Measurements from ENCODE around the gene C15orf62. TPM values are rescaled to one million over a fixed set of nuclear protein-coding genes. Genes with fewer than 3 reads are reported as not detected.

C15orf62 gene
- polyA plus RNA-seq, 1 donor from 2014 or later, result not detected

GRCh38 chr15:40755812-40756208 is 14.0 kb upstream of the C15orf62 start:
- Histone ChIP-seq H3K9me3 (ENCODE audit: low read length) (no peaks in the 10 kb centered on the region), H3K27me3 (ENCODE audit: insufficient read depth, low read depth, low read length) (no peaks in the 10 kb centered on the region), H3F3A (ENCODE audit: insufficient read depth, low read length, poor library complexity, severe bottlenecking) (no peaks in the 10 kb centered on the region), H3K27ac (ENCODE audit: low read length) (no peak overlapping the region), H3K36me3 (ENCODE audit: insufficient read depth, low read length) (no peaks in the 10 kb centered on the region), H3K4me3 (ENCODE audit: low read length) (peak overlapping the region; percentile 76), H2AFZ (ENCODE audit: low read depth, low read length) (peak overlapping the region; percentile 22), H3K9ac (ENCODE audit: low read length) (peak overlapping the region; percentile 81), H4K20me1 (ENCODE audit: insufficient read depth) (no peaks in the 10 kb centered on the region), H3K9me2 (ENCODE audit: insufficient read depth, low read length) (no peaks in the 10 kb centered on the region), H3K79me2 (replicated peaks; ENCODE audit: insufficient read depth, low read length) (peaks cover 12% of the 10 kb centered on the region), H3K4me2 (ENCODE audit: low read length) (no peak overlapping the region)
- TF ChIP-seq MXI1 (conservative IDR thresholded peaks at IDR 0.05; ENCODE audit: poor library complexity, severe bottlenecking) (no peak), REST (IDR thresholded peaks at IDR 0.05; ENCODE audit: borderline replicate concordance) (no peak)

- H3K9ac ChIP-seq (ENCODE audit: low read length), result no peak overlapping the region
- no peaks in the 10 kb centered on the region for H3F3A ChIP-seq (ENCODE audit: insufficient read depth, low read length, poor library complexity, severe bottlenecking)
- no peak overlapping the region for H3K4me3 ChIP-seq (ENCODE audit: low read length)
- no peak overlapping the region for H3K4me2 ChIP-seq (ENCODE audit: low read length)
- H3K27ac ChIP-seq (ENCODE audit: low read length), result no peak overlapping the region
- no peaks in the 10 kb centered on the region for H3K9me2 ChIP-seq (ENCODE audit: insufficient read depth, low read length)
- H4K20me1 ChIP-seq (ENCODE audit: insufficient read depth), result no peaks in the 10 kb centered on the region
- H3K36me3 ChIP-seq (ENCODE audit: insufficient read depth, low read length), result no peaks in the 10 kb centered on the region
- no peaks in the 10 kb centered on the region for H3K27me3 ChIP-seq (ENCODE audit: insufficient read depth, low read depth, low read length)
- H2AFZ ChIP-seq (ENCODE audit: low read depth, low read length), result no peak overlapping the region
- H3K79me2 ChIP-seq (replicated peaks; ENCODE audit: insufficient read depth, low read length), result peaks cover 12% of the 10 kb centered on the region
- TF ChIP-seq MXI1 (conservative IDR thresholded peaks at IDR 0.05; ENCODE audit: poor library complexity, severe bottlenecking) (no peak), RAD21 (conservative IDR thresholded peaks at IDR 0.05) (no peak), POLR2AphosphoS5 (IDR thresholded peaks at IDR 0.05) (no peak), EZH2 (IDR thresholded peaks at IDR 0.05; ENCODE audit: borderline replicate concordance, insufficient read depth, low read length, poor library complexity, severe bottlenecking) (no peak)
- H3K9me3 ChIP-seq (ENCODE audit: low read length), result no peaks in the 10 kb centered on the region
Measured at GRCh38 chr15:40756938-40757337, 12.8 kb upstream of the C15orf62 start.

GRCh38 chr15:40759961-40760360 is 9.8 kb upstream of the C15orf62 start:
- Histone ChIP-seq H2AFZ (ENCODE audit: low read depth, low read length) (no peak overlapping the region), H3K4me2 (ENCODE audit: low read length) (no peak overlapping the region), H3K9me3 (ENCODE audit: low read length) (no peaks in the 10 kb centered on the region), H3K36me3 (ENCODE audit: insufficient read depth, low read length) (no peaks in the 10 kb centered on the region), H3K27ac (ENCODE audit: low read length) (no peak overlapping the region), H4K20me1 (ENCODE audit: insufficient read depth) (no peaks in the 10 kb centered on the region), H3K9me2 (ENCODE audit: insufficient read depth, low read length) (no peaks in the 10 kb centered on the region), H3F3A (ENCODE audit: insufficient read depth, low read length, poor library complexity, severe bottlenecking) (no peaks in the 10 kb centered on the region), H3K9ac (ENCODE audit: low read length) (no peak overlapping the region), H3K79me2 (replicated peaks; ENCODE audit: insufficient read depth, low read length) (no peaks in the 10 kb centered on the region), H3K4me3 (ENCODE audit: low read length) (no peak overlapping the region), H3K27me3 (ENCODE audit: insufficient read depth, low read depth, low read length) (peaks cover 20% of the 10 kb centered on the region)
- no peak for TF ChIP-seq TAF1 (IDR thresholded peaks at IDR 0.05; ENCODE audit: low read depth)
- TF ChIP-seq SMC3 (conservative IDR thresholded peaks at IDR 0.05; ENCODE audit: poor library complexity), result no peak
- no peak for TF ChIP-seq REST (IDR thresholded peaks at IDR 0.05; ENCODE audit: borderline replicate concordance)
- no peak for TF ChIP-seq POLR2AphosphoS5 (IDR thresholded peaks at IDR 0.05)
- TF ChIP-seq MXI1 (conservative IDR thresholded peaks at IDR 0.05; ENCODE audit: poor library complexity, severe bottlenecking), result no peak
- TF ChIP-seq CTCF (IDR thresholded peaks at IDR 0.05; ENCODE audit: poor library complexity, severe bottlenecking), result no peak
- TF ChIP-seq EZH2 (IDR thresholded peaks at IDR 0.05; ENCODE audit: borderline replicate concordance, insufficient read depth, low read length, poor library complexity, severe bottlenecking), result no peak
- TF ChIP-seq RAD21 (conservative IDR thresholded peaks at IDR 0.05), result no peak
- no peak for TF ChIP-seq EP300 (conservative IDR thresholded peaks at IDR 0.05; ENCODE audit: poor library complexity, severe bottlenecking)

Data from neural cell (in vitro differentiated cells).